ENCODE data around the gene LIMS2.

DNA sequence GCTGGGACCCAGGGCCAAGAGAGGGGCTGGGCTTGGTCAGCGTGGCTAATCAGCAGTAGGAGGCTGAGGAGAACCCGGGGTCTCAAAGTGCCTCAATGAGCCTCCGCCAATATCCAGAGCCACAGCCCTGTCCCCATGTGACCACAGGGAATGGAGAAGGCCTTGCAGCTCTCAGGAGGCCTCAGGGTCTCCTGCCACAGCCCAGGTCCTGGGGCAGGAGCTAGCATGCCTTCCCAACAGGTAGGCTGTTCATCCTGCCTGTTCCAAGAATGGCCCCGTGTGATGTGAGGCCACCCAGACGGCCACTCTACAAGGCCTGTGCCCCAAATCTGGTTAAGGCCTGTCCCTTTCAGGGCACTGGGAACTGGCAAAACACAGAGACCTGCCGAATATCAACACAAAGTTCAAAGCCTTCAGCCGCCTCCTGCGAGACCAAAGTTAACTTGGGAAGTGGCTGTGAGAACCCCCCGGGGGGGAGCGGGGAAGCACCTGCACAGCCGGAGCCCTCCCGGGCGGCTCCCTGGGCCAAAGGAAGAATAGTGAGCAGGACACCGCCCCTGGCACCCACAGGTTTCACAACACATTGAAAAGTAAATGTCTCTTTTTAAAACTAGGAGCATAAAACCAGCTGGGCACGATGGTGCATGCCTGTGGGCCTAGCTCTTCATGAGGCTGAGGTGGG lies 4.5 kb upstream of the LIMS2 start:
- TF ChIP-seq ZNF2 (tag by site-specific recombination; IDR thresholded peaks at IDR 0.05) (no peak), ZNF670 (tag by site-specific recombination; IDR thresholded peaks at IDR 0.05; ENCODE audit: low read depth) (no peak), ZNF24 (tag by site-specific recombination; IDR thresholded peaks at IDR 0.05) (no peak), YY1 (tag by site-specific recombination; IDR thresholded peaks at IDR 0.05) (no peak), ZNF544 (tag by site-specific recombination; IDR thresholded peaks at IDR 0.05) (no peak), ZFP41 (tag by site-specific recombination; IDR thresholded peaks at IDR 0.05; ENCODE audit: borderline replicate concordance) (no peak), PRDM1 (tag by site-specific recombination; IDR thresholded peaks at IDR 0.05) (no peak), KLF9 (tag by site-specific recombination; IDR thresholded peaks at IDR 0.05; ENCODE audit: low read depth) (no peak), KLF16 (tag by site-specific recombination; IDR thresholded peaks at IDR 0.05) (no peak), ZNF37A (tag by site-specific recombination; IDR thresholded peaks at IDR 0.05) (no peak)
- TF ChIP-seq, protein P1, sequence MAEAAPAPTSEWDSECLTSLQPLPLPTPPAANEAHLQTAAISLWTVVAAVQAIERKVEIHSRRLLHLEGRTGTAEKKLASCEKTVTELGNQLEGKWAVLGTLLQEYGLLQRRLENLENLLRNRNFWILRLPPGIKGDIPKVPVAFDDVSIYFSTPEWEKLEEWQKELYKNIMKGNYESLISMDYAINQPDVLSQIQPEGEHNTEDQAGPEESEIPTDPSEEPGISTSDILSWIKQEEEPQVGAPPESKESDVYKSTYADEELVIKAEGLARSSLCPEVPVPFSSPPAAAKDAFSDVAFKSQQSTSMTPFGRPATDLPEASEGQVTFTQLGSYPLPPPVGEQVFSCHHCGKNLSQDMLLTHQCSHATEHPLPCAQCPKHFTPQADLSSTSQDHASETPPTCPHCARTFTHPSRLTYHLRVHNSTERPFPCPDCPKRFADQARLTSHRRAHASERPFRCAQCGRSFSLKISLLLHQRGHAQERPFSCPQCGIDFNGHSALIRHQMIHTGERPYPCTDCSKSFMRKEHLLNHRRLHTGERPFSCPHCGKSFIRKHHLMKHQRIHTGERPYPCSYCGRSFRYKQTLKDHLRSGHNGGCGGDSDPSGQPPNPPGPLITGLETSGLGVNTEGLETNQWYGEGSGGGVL (tag by site-specific recombination; IDR thresholded peaks at IDR 0.05): no peak
- TF ChIP-seq, protein P2, sequence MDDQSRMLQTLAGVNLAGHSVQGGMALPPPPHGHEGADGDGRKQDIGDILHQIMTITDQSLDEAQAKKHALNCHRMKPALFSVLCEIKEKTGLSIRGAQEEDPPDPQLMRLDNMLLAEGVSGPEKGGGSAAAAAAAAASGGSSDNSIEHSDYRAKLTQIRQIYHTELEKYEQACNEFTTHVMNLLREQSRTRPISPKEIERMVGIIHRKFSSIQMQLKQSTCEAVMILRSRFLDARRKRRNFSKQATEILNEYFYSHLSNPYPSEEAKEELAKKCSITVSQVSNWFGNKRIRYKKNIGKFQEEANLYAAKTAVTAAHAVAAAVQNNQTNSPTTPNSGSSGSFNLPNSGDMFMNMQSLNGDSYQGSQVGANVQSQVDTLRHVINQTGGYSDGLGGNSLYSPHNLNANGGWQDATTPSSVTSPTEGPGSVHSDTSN (CRISPR knock-in tag; IDR thresholded peaks at IDR 0.05): no peak
- TF ChIP-seq, protein P3, sequence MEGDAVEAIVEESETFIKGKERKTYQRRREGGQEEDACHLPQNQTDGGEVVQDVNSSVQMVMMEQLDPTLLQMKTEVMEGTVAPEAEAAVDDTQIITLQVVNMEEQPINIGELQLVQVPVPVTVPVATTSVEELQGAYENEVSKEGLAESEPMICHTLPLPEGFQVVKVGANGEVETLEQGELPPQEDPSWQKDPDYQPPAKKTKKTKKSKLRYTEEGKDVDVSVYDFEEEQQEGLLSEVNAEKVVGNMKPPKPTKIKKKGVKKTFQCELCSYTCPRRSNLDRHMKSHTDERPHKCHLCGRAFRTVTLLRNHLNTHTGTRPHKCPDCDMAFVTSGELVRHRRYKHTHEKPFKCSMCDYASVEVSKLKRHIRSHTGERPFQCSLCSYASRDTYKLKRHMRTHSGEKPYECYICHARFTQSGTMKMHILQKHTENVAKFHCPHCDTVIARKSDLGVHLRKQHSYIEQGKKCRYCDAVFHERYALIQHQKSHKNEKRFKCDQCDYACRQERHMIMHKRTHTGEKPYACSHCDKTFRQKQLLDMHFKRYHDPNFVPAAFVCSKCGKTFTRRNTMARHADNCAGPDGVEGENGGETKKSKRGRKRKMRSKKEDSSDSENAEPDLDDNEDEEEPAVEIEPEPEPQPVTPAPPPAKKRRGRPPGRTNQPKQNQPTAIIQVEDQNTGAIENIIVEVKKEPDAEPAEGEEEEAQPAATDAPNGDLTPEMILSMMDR (tag by site-specific recombination; IDR thresholded peaks at IDR 0.05): no peak
- TF ChIP-seq, protein P4, sequence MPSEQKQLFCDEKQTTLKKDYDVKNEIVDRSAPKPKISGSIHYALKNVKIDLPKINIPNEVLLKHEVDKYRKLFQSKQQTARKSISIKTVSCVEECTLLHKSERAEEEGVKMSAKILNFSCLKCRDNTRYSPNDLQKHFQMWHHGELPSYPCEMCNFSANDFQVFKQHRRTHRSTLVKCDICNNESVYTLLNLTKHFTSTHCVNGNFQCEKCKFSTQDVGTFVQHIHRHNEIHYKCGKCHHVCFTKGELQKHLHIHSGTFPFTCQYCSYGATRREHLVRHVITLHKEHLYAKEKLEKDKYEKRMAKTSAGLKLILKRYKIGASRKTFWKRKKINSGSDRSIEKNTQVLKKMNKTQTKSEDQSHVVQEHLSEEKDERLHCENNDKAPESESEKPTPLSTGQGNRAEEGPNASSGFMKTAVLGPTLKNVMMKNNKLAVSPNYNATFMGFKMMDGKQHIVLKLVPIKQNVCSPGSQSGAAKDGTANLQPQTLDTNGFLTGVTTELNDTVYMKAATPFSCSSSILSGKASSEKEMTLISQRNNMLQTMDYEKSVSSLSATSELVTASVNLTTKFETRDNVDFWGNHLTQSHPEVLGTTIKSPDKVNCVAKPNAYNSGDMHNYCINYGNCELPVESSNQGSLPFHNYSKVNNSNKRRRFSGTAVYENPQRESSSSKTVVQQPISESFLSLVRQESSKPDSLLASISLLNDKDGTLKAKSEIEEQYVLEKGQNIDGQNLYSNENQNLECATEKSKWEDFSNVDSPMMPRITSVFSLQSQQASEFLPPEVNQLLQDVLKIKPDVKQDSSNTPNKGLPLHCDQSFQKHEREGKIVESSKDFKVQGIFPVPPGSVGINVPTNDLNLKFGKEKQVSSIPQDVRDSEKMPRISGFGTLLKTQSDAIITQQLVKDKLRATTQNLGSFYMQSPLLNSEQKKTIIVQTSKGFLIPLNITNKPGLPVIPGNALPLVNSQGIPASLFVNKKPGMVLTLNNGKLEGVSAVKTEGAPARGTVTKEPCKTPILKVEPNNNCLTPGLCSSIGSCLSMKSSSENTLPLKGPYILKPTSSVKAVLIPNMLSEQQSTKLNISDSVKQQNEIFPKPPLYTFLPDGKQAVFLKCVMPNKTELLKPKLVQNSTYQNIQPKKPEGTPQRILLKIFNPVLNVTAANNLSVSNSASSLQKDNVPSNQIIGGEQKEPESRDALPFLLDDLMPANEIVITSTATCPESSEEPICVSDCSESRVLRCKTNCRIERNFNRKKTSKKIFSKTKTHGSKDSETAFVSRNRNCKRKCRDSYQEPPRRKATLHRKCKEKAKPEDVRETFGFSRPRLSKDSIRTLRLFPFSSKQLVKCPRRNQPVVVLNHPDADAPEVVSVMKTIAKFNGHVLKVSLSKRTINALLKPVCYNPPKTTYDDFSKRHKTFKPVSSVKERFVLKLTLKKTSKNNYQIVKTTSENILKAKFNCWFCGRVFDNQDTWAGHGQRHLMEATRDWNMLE (tag by site-specific recombination; conservative IDR thresholded peaks at IDR 0.05; ENCODE audit: low read depth): no peak

Data from HEK293 (cell line).